Neural cell (in vitro differentiated cells): ENCODE data around the gene NEURL2. TPM values are rescaled to one million over a fixed set of nuclear protein-coding genes. Genes with fewer than 3 reads are reported as not detected.

Experiments used
- H2AFZ ChIP-seq: fragments of 200-600, 300-800 bp; sonication (generic), shearing (Covaris generic); 2 replicates; pipeline ENCODE4 v1.6.0; 2014; ENCODE audit warnings: low read depth, mild to moderate bottlenecking, antibody characterized with exemption, low read length, moderate library complexity
- H3F3A ChIP-seq: fragments of 200-600 bp; shearing (Covaris generic); 2 replicates; pipeline ENCODE4 v1.6.1; 2016; ENCODE audit warnings: mild to moderate bottlenecking, moderate library complexity, mixed read lengths, antibody characterized with exemption, low read length; ENCODE audit not compliant: insufficient read depth, poor library complexity, severe bottlenecking
- H3K27ac ChIP-seq: fragments of 200-600, 300-800 bp; sonication (generic), shearing (Covaris generic); 2 replicates; pipeline ENCODE4 v1.5.1; 2014; ENCODE audit warnings: mild to moderate bottlenecking, low read length, moderate library complexity
- H3K27me3 ChIP-seq: fragments of 300-800, 200-600 bp; sonication (generic), shearing (Covaris generic); 2 replicates; pipeline ENCODE4 v1.6.0; 2014; ENCODE audit warnings: mild to moderate bottlenecking, low read depth, low read length, moderate library complexity; ENCODE audit not compliant: insufficient read depth
- H3K36me3 ChIP-seq: fragments of 300-800, 200-600 bp; sonication (generic), shearing (Covaris generic); 2 replicates; pipeline ENCODE4 v1.5.1; 2014; ENCODE audit warnings: mild to moderate bottlenecking, antibody characterized with exemption, low read length, moderate library complexity; ENCODE audit not compliant: insufficient read depth
- H3K4me2 ChIP-seq: fragments of 300-800, 200-600 bp; sonication (generic), shearing (Covaris generic); 2 replicates; pipeline ENCODE4 v1.6.0; 2014; ENCODE audit warnings: mild to moderate bottlenecking, low read length
- H3K4me3 ChIP-seq: fragments of 300-800, 200-600 bp; sonication (generic), shearing (Covaris generic); 2 replicates; pipeline ENCODE4 v1.5.1; 2014; ENCODE audit warnings: mild to moderate bottlenecking, low read length, moderate library complexity
- H3K79me2 ChIP-seq: fragments of 200-600 bp; shearing (Covaris generic); replicated peaks from 2 replicates; pipeline ENCODE4 v1.6.0; 2014; ENCODE audit warnings: mild to moderate bottlenecking, low read length, moderate library complexity; ENCODE audit not compliant: insufficient read depth
- H3K9ac ChIP-seq: fragments of 300-800, 200-600 bp; sonication (generic), shearing (Covaris generic); 2 replicates; pipeline ENCODE4 v1.6.1; 2016; ENCODE audit warnings: mild to moderate bottlenecking, low read length, mixed read lengths
- H3K9me2 ChIP-seq: fragments of 200-600 bp; shearing (Covaris generic); 2 replicates; pipeline ENCODE4 v1.6.1; 2016; ENCODE audit warnings: mild to moderate bottlenecking, low read length, mixed read lengths; ENCODE audit not compliant: insufficient read depth
- H3K9me3 ChIP-seq: fragments of 200-600, 300-800 bp; sonication (generic), shearing (Covaris generic); 2 replicates; pipeline ENCODE4 v1.6.1; 2016; ENCODE audit warnings: mild to moderate bottlenecking, mixed run types, low read length, moderate library complexity, mixed read lengths
- H4K20me1 ChIP-seq: fragments of 200-600 bp; shearing (Covaris generic); 2 replicates; pipeline ENCODE4 v1.6.1; 2016; ENCODE audit warnings: mild to moderate bottlenecking, mixed run types; ENCODE audit not compliant: insufficient read depth
- EP300 ChIP-seq: fragments of 450-650 bp; conservative IDR thresholded peaks from 2 replicates; pipeline ENCODE4 v1.6.1; 2014; ENCODE audit warnings: antibody characterized with exemption, mild to moderate bottlenecking, moderate library complexity; ENCODE audit not compliant: poor library complexity, severe bottlenecking
- EZH2 ChIP-seq: fragments of 200-600, 300-800 bp; shearing (Covaris generic), sonication (generic); IDR thresholded peaks from 2 replicates; pipeline ENCODE4 v1.6.1; 2014; ENCODE audit warnings: antibody characterized with exemption, low read length, borderline replicate concordance, mild to moderate bottlenecking; ENCODE audit not compliant: insufficient read depth, poor library complexity, severe bottlenecking
- MXI1 ChIP-seq: fragments of 450-650 bp; conservative IDR thresholded peaks from 2 replicates; pipeline ENCODE4 v1.6.1; 2014; ENCODE audit warnings: antibody characterized with exemption, mild to moderate bottlenecking; ENCODE audit not compliant: poor library complexity, severe bottlenecking
- POLR2AphosphoS5 ChIP-seq: IDR thresholded peaks from 2 replicates; pipeline ENCODE4 v1.6.1; 2012
- RAD21 ChIP-seq: fragments of 450-650 bp; conservative IDR thresholded peaks from 2 replicates; pipeline ENCODE4 v1.6.1; 2014; ENCODE audit warnings: antibody characterized with exemption, mild to moderate bottlenecking, moderate library complexity
- SMC3 ChIP-seq: fragments of 450-650 bp; conservative IDR thresholded peaks from 2 replicates; pipeline ENCODE4 v1.6.1; 2014; ENCODE audit warnings: antibody characterized with exemption, mild to moderate bottlenecking, moderate library complexity; ENCODE audit not compliant: poor library complexity
- TAF1 ChIP-seq: IDR thresholded peaks from 2 replicates; pipeline ENCODE4 v1.6.1; 2012; ENCODE audit warnings: low read depth
- polyA plus RNA-seq: library from polyadenylated mRNA; depleted of rRNA; stranded (reverse); fragments of >200 nt; gene quantifications from 2 replicates; pipeline ENCODE4 v1.2.3, GENCODE V29; 2014
- TF ChIP-seq, protein P1 (sequence below): IDR thresholded peaks from 2 replicates; pipeline ENCODE4 v1.6.1; 2012; ENCODE audit warnings: borderline replicate concordance
- TF ChIP-seq, protein P2 (sequence below): fragments of 450-650 bp; IDR thresholded peaks from 2 replicates; pipeline ENCODE4 v1.5.1; 2014; ENCODE audit warnings: antibody characterized with exemption, mild to moderate bottlenecking, moderate library complexity; ENCODE audit not compliant: poor library complexity, severe bottlenecking

NEURL2 gene
- polyA plus RNA-seq, 1 donor from 2014 or later: 5.0 TPM

DNA sequence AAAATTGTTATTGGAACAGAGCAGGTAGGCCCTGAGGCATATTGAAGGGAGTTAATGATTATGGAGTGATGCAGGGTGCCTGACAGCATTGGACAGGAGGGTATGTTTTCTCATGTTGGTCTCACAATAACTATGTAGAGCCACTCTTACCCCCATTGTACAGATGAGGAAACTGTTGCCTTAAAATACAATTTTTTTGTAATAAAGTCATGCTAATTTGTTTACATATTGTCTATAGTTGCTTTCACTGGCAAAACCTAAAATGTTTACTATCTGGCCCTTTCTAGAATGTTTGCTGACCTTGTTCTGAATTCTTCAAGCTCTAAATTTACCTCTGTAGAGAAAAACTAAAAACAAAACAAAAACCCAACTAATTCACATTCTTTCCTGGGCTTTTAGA, 39.5 kb downstream of the NEURL2 start:
- no peak for TF ChIP-seq RAD21
- no peak for TF ChIP-seq SMC3
- H3K9me2 ChIP-seq: no peaks in the 10 kb centered on the region
- no peak overlapping the region for H3K27ac ChIP-seq
- H3K9me3 ChIP-seq: no peaks in the 10 kb centered on the region
- no peaks in the 10 kb centered on the region for H3K27me3 ChIP-seq
- no peak overlapping the region for H3K9ac ChIP-seq
- H3K79me2 ChIP-seq: peaks cover 9% of the 10 kb centered on the region
- no peak overlapping the region for H2AFZ ChIP-seq
- no peaks in the 10 kb centered on the region for H3K36me3 ChIP-seq
- no peak overlapping the region for H3K4me2 ChIP-seq
- H4K20me1 ChIP-seq: no peaks in the 10 kb centered on the region
- no peak overlapping the region for H3K4me3 ChIP-seq
- no peaks in the 10 kb centered on the region for H3F3A ChIP-seq

DNA sequence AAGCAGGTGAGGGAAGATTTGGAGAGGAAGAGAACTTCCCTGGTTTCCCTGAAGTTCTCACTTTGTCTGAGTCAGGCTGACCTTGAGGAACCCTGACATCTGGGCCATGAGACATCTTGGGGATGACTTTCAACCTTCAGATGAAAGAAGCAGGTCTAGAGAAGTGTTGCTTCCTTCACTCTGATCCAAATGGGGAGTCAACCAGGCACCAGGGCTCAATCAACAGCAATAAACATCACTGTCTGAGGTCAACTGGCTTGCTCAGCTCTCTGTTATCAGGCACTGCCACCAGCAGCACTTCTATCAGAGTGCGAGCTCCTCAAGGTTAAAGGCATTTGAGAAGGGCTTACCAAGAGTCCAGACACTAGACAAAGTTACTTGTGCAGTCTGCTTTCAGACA, 40.1 kb downstream of the NEURL2 start:
- Histone ChIP-seq H2AFZ (no peak overlapping the region), H3K9ac (no peak overlapping the region), H3K9me3 (no peaks in the 10 kb centered on the region), H3K4me2 (no peak overlapping the region), H3K79me2 (peaks cover 3% of the 10 kb centered on the region), H3K27me3 (no peaks in the 10 kb centered on the region), H3K27ac (no peak overlapping the region), H3F3A (no peaks in the 10 kb centered on the region), H4K20me1 (no peaks in the 10 kb centered on the region), H3K36me3 (no peaks in the 10 kb centered on the region), H3K9me2 (no peaks in the 10 kb centered on the region), H3K4me3 (no peak overlapping the region)
- TF ChIP-seq, protein P1, sequence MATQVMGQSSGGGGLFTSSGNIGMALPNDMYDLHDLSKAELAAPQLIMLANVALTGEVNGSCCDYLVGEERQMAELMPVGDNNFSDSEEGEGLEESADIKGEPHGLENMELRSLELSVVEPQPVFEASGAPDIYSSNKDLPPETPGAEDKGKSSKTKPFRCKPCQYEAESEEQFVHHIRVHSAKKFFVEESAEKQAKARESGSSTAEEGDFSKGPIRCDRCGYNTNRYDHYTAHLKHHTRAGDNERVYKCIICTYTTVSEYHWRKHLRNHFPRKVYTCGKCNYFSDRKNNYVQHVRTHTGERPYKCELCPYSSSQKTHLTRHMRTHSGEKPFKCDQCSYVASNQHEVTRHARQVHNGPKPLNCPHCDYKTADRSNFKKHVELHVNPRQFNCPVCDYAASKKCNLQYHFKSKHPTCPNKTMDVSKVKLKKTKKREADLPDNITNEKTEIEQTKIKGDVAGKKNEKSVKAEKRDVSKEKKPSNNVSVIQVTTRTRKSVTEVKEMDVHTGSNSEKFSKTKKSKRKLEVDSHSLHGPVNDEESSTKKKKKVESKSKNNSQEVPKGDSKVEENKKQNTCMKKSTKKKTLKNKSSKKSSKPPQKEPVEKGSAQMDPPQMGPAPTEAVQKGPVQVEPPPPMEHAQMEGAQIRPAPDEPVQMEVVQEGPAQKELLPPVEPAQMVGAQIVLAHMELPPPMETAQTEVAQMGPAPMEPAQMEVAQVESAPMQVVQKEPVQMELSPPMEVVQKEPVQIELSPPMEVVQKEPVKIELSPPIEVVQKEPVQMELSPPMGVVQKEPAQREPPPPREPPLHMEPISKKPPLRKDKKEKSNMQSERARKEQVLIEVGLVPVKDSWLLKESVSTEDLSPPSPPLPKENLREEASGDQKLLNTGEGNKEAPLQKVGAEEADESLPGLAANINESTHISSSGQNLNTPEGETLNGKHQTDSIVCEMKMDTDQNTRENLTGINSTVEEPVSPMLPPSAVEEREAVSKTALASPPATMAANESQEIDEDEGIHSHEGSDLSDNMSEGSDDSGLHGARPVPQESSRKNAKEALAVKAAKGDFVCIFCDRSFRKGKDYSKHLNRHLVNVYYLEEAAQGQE: no peak
- TF ChIP-seq TAF1 (no peak), POLR2AphosphoS5 (no peak), MXI1 (no peak), EZH2 (no peak), RAD21 (no peak)
- TF ChIP-seq, protein P2, sequence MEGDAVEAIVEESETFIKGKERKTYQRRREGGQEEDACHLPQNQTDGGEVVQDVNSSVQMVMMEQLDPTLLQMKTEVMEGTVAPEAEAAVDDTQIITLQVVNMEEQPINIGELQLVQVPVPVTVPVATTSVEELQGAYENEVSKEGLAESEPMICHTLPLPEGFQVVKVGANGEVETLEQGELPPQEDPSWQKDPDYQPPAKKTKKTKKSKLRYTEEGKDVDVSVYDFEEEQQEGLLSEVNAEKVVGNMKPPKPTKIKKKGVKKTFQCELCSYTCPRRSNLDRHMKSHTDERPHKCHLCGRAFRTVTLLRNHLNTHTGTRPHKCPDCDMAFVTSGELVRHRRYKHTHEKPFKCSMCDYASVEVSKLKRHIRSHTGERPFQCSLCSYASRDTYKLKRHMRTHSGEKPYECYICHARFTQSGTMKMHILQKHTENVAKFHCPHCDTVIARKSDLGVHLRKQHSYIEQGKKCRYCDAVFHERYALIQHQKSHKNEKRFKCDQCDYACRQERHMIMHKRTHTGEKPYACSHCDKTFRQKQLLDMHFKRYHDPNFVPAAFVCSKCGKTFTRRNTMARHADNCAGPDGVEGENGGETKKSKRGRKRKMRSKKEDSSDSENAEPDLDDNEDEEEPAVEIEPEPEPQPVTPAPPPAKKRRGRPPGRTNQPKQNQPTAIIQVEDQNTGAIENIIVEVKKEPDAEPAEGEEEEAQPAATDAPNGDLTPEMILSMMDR: no peak

DNA sequence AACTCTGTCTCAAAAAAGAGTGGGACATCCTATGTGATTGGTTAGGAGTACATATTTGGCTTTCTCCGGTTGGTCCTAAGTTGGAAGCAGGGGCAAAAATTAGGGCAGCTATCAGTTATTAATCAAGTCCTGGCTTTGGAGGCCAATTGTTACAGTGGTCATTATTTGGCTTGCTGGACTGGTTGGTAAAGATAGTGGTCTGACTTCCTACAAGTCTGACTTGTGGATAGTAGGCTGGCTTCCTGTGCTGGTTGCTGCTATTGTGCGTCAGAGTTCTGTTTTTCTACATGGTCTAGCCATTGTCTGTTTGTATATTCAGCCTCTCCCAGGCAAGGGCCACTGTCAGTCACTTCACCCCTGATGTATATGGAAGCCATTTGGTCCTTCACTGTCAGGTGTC, 40.8 kb downstream of the NEURL2 start:
- Histone ChIP-seq H4K20me1 (no peaks in the 10 kb centered on the region), H2AFZ (no peak overlapping the region), H3K27ac (no peak overlapping the region), H3K4me2 (no peak overlapping the region), H3K4me3 (no peak overlapping the region), H3K79me2 (no peaks in the 10 kb centered on the region), H3K27me3 (no peaks in the 10 kb centered on the region), H3F3A (no peaks in the 10 kb centered on the region), H3K36me3 (no peaks in the 10 kb centered on the region), H3K9me3 (no peaks in the 10 kb centered on the region), H3K9ac (no peak overlapping the region), H3K9me2 (no peaks in the 10 kb centered on the region)
- no peak for TF ChIP-seq MXI1
- TF ChIP-seq SMC3: no peak
- no peak for TF ChIP-seq RAD21
- TF ChIP-seq, protein P2: no peak
- no peak for TF ChIP-seq TAF1
- TF ChIP-seq, protein P1: no peak
- no peak for TF ChIP-seq POLR2AphosphoS5
- TF ChIP-seq EZH2: no peak
- no peak for TF ChIP-seq EP300
